ENCODE measurements around the gene DHH.
"Not testable (repeated sequence)": the region's sequence is repeated elsewhere in the genome, so short reads cannot be mapped to it uniquely, and the experiment has no call there.

The DHH gene

GRCh38 chr12:49094160-49094974 is at the start of gene DHH:
DHH (minus strand) TSS chr12:49094801; CDS start chr12:49094512, 289 bp downstream.
- DNase-seq (ENCODE audit: low spot score): no peak

GRCh38 chr12:49144384-49144783 is 49.8 kb upstream of the DHH start:
- no peak for DNase-seq (ENCODE audit: low spot score)

GRCh38 chr12:49138999-49139398 is 44.4 kb upstream of the DHH start:
- DNase-seq (ENCODE audit: low spot score): no peak

- no peak for DNase-seq (ENCODE audit: low spot score)
Measured at GRCh38 chr12:49138587-49138986, 44.0 kb upstream of the DHH start.

- DNase-seq (ENCODE audit: low spot score): no peak
Measured at GRCh38 chr12:49137476-49137875, 42.9 kb upstream of the DHH start.

GRCh38 chr12:49136997-49137396 is 42.4 kb upstream of the DHH start:
- DNase-seq (ENCODE audit: low spot score): not testable (repeated sequence)

GRCh38 chr12:49133590-49133989 is 39.0 kb upstream of the DHH start:
- DNase-seq (ENCODE audit: low spot score): no peak

GRCh38 chr12:49133014-49133413 is 38.4 kb upstream of the DHH start:
- no peak for DNase-seq (ENCODE audit: low spot score)

GRCh38 chr12:49131894-49132461 is 37.4 kb upstream of the DHH start:
- peak; percentile 27 for DNase-seq (ENCODE audit: low spot score)

- DNase-seq (ENCODE audit: low spot score): peak; percentile 85
Measured at GRCh38 chr12:49131051-49131893, 36.7 kb upstream of the DHH start, which contains the start of gene TUBA1B. TUBA1B (minus strand) TSS chr12:49131395; CDS start chr12:49131300, 95 bp downstream.

GRCh38 chr12:49130151-49131050 is 35.8 kb upstream of the DHH start:
- DNase-seq (ENCODE audit: low spot score): peak; percentile 90

- DNase-seq (ENCODE audit: low spot score): no peak
Measured at GRCh38 chr12:49129332-49130150, 34.9 kb upstream of the DHH start.

GRCh38 chr12:49127971-49128370 is 33.4 kb upstream of the DHH start:
- not testable (repeated sequence) for DNase-seq (ENCODE audit: low spot score)

GRCh38 chr12:49126852-49127763 is 32.5 kb upstream of the DHH start:
- no peak for DNase-seq (ENCODE audit: low spot score)

GRCh38 chr12:49121047-49121696 is 26.6 kb upstream of the DHH start:
- DNase-seq (ENCODE audit: low spot score): no peak

- no peak for DNase-seq (ENCODE audit: low spot score)
Measured at GRCh38 chr12:49111206-49111605, 16.6 kb upstream of the DHH start.

GRCh38 chr12:49110464-49111155 is 16.0 kb upstream of the DHH start, which contains the start of gene LMBR1L:
LMBR1L (minus strand) TSS chr12:49110847; CDS start chr12:49110555, 292 bp downstream.
- peak; percentile 99 for DNase-seq (ENCODE audit: low spot score)
